KMS-11 (cell line): ENCODE results near the gene OBP2B.

Experiments used
- H2AFZ ChIP-seq: fragments of 200-600 bp; sonication (generic); 2 replicates; pipeline ENCODE4 v1.6.1; 2016; ENCODE audit warnings: antibody characterized with exemption, mixed run types, low read depth
- H3K27ac ChIP-seq: fragments of 200-600 bp; sonication (generic); 2 replicates; pipeline ENCODE4 v1.6.1; 2016; ENCODE audit warnings: mild to moderate bottlenecking, mixed run types
- H3K27me3 ChIP-seq: fragments of 200-600 bp; sonication (generic); 2 replicates; pipeline ENCODE4 v1.6.1; 2017; ENCODE audit warnings: mild to moderate bottlenecking, low read depth, mixed run types, moderate library complexity; ENCODE audit not compliant: insufficient read depth
- H3K36me3 ChIP-seq: fragments of 200-600 bp; sonication (generic); 2 replicates; pipeline ENCODE4 v1.6.1; 2017; ENCODE audit warnings: mild to moderate bottlenecking, mixed run types; ENCODE audit not compliant: insufficient read depth
- H3K4me1 ChIP-seq: fragments of 200-600 bp; sonication (generic); 2 replicates; pipeline ENCODE4 v1.6.1; 2016; ENCODE audit warnings: mild to moderate bottlenecking, low read depth, mixed run types; ENCODE audit not compliant: poor library complexity, severe bottlenecking
- H3K4me2 ChIP-seq: fragments of 200-600 bp; sonication (generic); 2 replicates; pipeline ENCODE4 v1.7.0; 2016; ENCODE audit warnings: mild to moderate bottlenecking, mixed run types
- H3K4me3 ChIP-seq: fragments of 200-600 bp; sonication (generic); IDR thresholded peaks from 2 replicates; pipeline ENCODE4 v1.6.1; 2017; ENCODE audit warnings: low read depth, low read length, mixed read lengths; ENCODE audit not compliant: insufficient read depth
- H3K79me2 ChIP-seq: fragments of 200-600 bp; sonication (generic); 2 replicates; pipeline ENCODE4 v1.6.1; 2016; ENCODE audit warnings: low read depth, mixed run types; ENCODE audit not compliant: insufficient read depth
- H3K9ac ChIP-seq: fragments of 200-600 bp; sonication (generic); 2 replicates; pipeline ENCODE4 v1.6.1; 2016; ENCODE audit warnings: mild to moderate bottlenecking, mixed run types
- H4K20me1 ChIP-seq: fragments of 200-600 bp; sonication (generic); 2 replicates; pipeline ENCODE4 v1.6.1; 2016; ENCODE audit warnings: mild to moderate bottlenecking, mixed run types; ENCODE audit not compliant: insufficient read depth
- CTCF ChIP-seq: fragments of 200-600 bp; sonication (generic); conservative IDR thresholded peaks from 2 replicates; pipeline ENCODE4 v1.6.1; 2017; ENCODE audit warnings: low read depth, mild to moderate bottlenecking, antibody characterized with exemption, low read length, moderate library complexity, mixed read lengths

Gene OBP2B

GRCh38 chr9:133189826-133190225, 19.2 kb downstream of the OBP2B start:
- no peak for TF ChIP-seq CTCF
- Histone ChIP-seq H3K4me1 (no peaks in the 10 kb centered on the region), H3K36me3 (no peaks in the 10 kb centered on the region), H4K20me1 (no peaks in the 10 kb centered on the region), H3K4me3 (no peak overlapping the region), H3K27ac (no peak overlapping the region), H3K9ac (no peak overlapping the region), H3K4me2 (no peak overlapping the region), H2AFZ (no peak overlapping the region), H3K79me2 (no peaks in the 10 kb centered on the region), H3K27me3 (peaks cover 62% of the 10 kb centered on the region)

GRCh38 chr9:133188843-133189180, 20.2 kb downstream of the OBP2B start:
- H3K4me3 ChIP-seq, result no peak overlapping the region
- H2AFZ ChIP-seq, result no peak overlapping the region
- no peaks in the 10 kb centered on the region for H3K36me3 ChIP-seq
- H4K20me1 ChIP-seq, result no peaks in the 10 kb centered on the region
- H3K79me2 ChIP-seq, result no peaks in the 10 kb centered on the region
- no peak overlapping the region for H3K4me2 ChIP-seq
- H3K4me1 ChIP-seq, result no peaks in the 10 kb centered on the region
- H3K27me3 ChIP-seq, result peaks cover 62% of the 10 kb centered on the region
- no peak overlapping the region for H3K27ac ChIP-seq
- TF ChIP-seq CTCF, result no peak
- no peak overlapping the region for H3K9ac ChIP-seq

- Histone ChIP-seq H3K27me3 (peaks cover 62% of the 10 kb centered on the region), H3K4me2 (no peak overlapping the region)
- no peak for TF ChIP-seq CTCF
Measured at GRCh38 chr9:133188006-133188842, 20.8 kb downstream of the OBP2B start.

GRCh38 chr9:133187561-133188005, 21.5 kb downstream of the OBP2B start:
- Histone ChIP-seq H3K36me3 (no peaks in the 10 kb centered on the region), H3K9ac (no peak overlapping the region), H3K4me1 (no peaks in the 10 kb centered on the region), H4K20me1 (no peaks in the 10 kb centered on the region), H2AFZ (no peak overlapping the region), H3K27me3 (peaks cover 62% of the 10 kb centered on the region), H3K79me2 (no peaks in the 10 kb centered on the region), H3K27ac (no peak overlapping the region), H3K4me2 (no peak overlapping the region), H3K4me3 (no peak overlapping the region)
- TF ChIP-seq CTCF, result no peak

More at GRCh38 chr9:133188006-133188842, 20.8 kb downstream of the OBP2B start:
- H2AFZ ChIP-seq, result no peak overlapping the region
- no peaks in the 10 kb centered on the region for H3K79me2 ChIP-seq
- H3K4me1 ChIP-seq, result no peaks in the 10 kb centered on the region
- no peak overlapping the region for H3K27ac ChIP-seq
- no peaks in the 10 kb centered on the region for H3K36me3 ChIP-seq
- H3K9ac ChIP-seq, result no peak overlapping the region
- no peaks in the 10 kb centered on the region for H4K20me1 ChIP-seq
- H3K4me3 ChIP-seq, result no peak overlapping the region
